HG03565 (cell line): ENCODE measurements around the gene DDX11.
"Not testable (repeated sequence)": the region's sequence is repeated elsewhere in the genome, so short reads cannot be mapped to it uniquely, and the experiment has no call there.

Source experiments
- ATAC-seq: cut with Tn5 transposase; IDR thresholded peaks from one replicate; pipeline ENCODE4 v1.9.1; 2021; ENCODE audit warnings: mild to moderate bottlenecking, moderate library complexity; ENCODE audit not compliant: unreplicated experiment

The DDX11 gene

DNA sequence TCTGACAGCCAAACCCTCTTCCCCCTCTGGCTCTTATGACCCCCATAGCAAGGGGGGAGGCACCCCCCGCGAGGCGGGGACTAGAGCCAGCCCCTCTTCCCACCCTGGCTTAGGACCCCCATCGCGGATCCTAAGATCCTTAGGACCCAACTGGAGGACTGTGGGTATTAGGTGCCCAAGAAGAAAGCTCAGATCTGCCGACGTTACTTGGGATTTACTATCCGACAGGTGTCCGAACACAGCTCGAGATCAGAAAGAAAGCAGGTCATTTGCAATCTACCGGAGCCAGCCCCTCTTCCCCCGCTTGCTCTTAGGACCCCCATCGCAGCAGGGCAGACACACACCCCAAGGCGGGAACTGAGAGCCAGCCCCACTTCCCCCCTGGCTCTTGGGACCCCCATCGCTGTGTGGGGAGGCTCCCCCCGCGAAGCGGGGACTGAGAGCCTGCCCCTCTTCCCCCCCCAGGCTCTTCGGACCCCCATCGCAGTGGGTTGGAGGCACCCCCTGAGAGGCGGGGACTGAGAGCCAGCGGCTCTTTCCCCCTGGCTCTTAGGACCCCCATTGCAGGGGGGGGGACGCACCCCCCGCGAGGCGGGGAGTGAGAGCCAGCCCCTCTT lies 46.8 kb downstream of the DDX11 start:
- no peak for ATAC-seq

DNA sequence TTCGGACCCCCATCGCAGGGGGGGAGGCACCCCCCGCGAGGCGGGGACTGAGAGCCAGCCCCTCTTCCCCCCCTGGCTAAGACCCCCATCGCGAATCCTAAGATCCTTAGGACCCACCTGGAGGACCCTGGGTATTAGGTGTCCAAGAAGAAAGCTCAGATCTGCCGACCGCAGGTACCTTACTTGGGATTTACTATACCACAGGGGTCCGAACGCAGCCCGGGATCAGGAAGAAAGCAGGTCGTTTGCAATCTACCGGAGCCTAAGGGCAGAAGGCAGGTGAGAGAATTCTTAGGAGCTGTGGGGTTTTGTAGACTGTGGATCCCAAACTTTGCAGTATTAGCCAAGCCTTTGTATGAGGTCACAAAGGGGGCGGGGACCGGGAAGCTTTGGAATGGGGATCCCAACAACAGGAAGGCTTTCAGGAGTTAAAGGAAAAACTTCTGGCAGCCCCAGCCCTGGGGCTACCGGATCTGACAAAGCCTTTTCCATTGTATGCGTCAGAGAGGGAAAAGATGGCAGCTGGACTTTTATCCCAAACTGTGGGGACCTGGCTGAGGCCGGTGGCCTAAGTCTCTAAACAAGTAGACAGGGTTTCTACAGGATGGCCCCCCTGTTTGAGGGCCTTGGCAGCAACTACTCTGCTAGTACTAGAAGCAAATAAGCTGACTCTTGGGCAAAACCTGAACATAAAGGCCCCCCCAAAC lies 47.5 kb downstream of the DDX11 start:
- ATAC-seq: not testable (repeated sequence)

DNA sequence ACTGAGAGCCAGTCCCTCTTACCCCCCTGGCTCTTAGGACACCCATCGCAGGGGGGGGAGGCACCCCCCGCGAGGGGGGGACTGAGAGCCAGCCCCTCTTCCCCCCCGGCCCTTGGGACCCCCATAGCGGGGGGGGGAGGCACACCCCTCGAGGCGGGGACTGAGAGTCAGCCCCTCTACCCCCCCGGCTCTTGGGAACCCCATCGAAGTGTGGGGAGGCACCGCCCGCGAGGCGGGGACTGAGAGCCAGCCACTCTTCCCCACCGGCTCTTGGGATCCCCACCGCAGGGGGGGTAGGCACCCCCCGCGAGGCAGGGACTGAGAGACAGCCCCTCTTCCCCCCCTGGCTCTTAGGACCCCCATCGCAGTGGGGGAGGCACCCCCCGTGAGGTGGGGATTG lies 48.8 kb downstream of the DDX11 start:
- no peak for ATAC-seq

DNA sequence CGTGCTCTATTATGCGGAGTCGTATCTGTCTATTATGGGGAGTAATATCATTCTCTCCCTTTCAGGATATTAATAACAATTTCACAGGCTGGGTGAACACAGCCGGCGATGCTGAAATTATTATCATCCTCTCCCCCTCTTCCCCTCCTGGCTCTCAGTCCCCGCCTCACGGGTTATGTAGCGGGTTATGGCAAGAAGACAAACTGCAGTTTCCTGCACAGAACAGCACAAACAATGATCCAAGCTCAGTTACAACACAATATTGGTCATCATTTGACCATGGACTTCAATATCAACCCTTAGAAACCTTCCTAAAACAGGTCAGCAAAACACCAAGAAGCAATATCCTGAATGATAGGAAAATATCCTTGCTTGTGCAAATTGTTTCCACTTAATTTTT lies 50.5 kb downstream of the DDX11 start:
- not testable (repeated sequence) for ATAC-seq

DNA sequence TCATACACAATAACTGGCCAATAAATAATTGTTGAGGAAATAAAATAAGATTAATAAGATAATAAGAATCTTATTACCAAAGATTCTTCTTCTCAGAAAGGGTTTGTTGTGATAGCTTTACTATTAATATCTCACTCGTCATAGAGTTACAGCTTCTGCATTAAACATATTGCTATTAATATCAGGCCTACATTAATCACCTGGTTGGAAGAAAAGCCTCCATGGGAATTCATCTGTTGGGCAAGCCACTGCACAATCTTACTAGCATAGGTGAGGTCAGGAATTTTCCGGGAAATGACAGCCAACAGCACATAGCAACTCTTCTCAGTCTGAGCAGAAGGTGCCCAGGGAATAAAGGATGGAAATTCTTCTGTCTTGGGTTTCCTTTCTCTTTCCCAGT lies 51.5 kb downstream of the DDX11 start:
- ATAC-seq: not testable (repeated sequence)

DNA sequence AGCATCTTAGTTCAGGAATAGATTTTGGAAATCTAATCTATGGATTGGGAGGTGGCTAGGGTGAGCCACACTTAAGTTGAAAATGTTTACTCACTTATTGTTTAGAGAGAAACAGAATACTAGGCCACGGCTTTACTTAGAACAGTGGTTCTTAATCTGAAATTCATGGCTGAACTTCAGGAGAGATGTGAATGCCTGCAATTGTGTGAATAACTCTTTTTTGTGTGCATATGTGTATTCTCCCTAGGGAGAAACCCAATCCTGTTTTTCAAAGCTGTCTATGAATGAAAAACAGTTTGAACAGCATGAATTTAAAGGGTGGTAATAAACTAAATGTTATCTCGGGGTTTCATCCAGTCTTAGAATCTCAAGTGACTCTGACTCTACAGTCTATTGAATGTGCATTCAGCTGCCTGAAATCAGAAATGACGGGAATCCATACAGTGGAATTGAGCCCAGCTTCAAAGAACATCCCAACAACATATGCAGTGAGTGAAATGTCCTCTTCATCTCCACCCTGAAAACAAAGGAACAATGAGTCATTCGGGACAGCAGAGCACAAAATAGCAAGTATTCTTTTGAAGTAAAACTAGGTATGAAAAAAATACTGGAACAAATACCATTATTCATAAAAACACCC lies 53.7 kb downstream of the DDX11 start:
- not testable (repeated sequence) for ATAC-seq

DNA sequence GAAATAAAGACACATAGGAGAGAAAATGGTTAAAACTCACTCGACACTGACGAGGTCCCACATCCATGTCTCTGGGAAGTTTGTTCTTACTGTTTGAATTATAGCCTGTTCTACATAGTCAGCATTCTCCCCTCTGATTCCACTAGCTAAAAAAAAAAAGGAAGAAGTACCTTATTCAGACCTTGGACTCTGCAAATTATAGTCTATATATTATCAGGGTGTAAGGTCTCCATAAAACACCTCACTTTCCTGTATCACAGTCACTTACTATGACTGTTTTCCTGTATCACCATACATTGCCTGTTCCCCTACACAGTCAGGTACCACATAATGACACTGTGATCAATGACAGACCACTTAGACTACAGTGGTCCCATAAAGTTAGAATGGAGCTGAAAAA lies 62.9 kb downstream of the DDX11 start:
- not testable (repeated sequence) for ATAC-seq

DNA sequence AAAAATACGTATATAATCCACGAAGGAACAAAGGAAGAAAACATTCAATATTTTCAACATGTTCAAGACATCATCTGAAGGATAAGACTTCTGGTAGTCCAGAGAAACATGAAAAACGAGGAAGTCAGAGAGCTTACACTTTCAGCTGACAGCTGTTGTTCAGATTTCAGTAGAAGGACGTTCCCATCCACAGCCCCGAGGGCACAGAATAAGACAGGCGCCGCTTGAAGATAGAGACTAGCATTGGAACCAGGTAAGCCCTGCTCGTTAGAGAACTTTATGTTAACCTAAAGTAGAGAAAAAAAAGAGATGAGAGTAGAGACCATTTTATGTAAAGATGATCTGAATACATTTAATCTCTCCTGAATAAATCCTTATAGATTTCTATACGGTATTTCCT lies 71.1 kb downstream of the DDX11 start:
- not testable (repeated sequence) for ATAC-seq

DNA sequence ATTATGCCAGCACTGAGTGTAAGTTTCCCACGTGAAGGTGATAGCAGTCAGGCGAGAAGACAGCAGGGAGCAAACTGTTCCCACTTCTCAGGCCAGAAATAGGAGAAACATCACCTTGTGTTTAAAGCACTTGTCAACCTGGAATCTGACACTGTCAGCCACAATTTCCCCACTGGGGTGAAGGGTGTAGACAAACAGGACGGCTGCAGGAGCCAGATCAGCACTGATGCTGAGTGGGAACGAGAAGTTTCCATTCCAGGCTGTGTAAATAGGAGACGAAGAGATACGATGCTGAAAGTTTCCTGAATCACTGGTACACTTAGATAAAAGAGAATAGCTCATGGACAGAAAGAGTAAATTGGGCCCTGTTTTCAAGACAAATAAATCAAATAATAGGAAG lies 71.6 kb downstream of the DDX11 start:
- ATAC-seq: not testable (repeated sequence)

DNA sequence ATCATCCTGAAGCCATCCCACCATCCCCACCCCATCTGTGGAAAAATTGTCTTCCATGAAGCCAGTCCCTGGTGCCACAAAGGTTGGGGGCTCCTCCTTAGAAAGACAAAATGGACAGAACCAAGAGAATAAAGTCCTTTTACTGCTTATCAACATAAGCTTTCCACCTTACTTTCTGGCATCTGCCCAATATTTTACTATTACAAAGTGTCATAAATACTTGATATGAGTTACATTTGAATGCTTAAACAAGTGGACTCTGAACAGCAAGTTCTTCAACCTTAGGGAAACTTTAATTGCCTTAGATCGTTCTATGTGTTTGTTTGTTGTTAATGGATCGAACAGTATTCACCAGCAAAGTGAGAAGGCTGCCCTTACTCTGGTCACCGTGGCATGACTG lies 73.8 kb downstream of the DDX11 start:
- ATAC-seq: not testable (repeated sequence)

DNA sequence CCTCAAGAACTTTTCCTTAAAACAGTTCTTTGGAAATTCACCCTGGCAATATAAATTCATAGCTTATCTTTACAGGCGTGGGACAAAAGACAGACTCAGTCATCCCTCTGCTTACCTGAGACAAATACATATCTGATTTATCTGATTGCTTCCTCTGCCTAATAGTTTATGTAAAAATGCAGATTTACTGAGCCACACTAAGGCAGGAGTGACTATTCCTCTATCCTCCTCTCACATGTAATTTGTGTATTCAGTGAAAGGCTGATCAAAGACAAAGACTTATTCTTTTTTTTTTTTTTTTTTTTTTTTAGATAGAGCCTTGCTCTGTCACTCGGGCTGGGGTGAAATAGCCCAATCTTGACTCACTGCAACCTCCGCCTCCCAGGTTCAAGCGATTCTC lies 77.1 kb downstream of the DDX11 start:
- ATAC-seq: not testable (repeated sequence)
